ENCODE data around the gene TCERG1L.

DNA sequence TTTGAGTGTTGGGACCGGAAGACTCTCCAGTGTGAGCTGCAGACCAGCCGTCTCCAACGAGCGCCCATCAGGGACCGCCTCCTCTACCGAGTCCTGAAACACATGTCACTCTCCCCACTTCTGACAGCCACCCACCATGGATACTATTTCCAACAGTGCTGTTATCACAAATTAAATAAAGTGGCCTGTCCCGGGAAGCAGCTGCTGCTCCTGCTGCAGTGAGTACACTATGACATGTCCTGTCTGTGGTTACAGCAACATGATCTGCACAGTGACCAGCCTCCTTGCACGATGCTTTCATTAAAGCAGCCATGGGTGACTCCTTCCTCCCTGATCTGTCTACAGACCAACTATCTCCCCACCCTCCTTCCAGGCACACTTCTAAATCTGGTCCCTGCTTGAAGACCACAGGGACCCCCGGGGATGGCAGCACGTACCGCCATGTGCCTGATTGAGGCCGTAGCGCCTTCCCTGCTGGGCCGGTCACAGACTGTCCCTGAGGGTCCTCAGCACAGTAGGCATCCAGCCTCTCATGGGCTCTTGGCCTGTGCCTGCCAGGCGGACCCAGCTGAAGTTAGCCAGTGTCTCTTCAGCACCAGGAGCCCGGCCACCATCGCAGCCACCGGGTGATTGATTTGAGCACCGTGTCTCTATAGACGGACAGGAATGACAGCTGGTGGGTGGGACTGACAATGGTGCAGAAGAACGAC, 58.8 kb downstream of the TCERG1L start:
- TF ChIP-seq, protein P1, sequence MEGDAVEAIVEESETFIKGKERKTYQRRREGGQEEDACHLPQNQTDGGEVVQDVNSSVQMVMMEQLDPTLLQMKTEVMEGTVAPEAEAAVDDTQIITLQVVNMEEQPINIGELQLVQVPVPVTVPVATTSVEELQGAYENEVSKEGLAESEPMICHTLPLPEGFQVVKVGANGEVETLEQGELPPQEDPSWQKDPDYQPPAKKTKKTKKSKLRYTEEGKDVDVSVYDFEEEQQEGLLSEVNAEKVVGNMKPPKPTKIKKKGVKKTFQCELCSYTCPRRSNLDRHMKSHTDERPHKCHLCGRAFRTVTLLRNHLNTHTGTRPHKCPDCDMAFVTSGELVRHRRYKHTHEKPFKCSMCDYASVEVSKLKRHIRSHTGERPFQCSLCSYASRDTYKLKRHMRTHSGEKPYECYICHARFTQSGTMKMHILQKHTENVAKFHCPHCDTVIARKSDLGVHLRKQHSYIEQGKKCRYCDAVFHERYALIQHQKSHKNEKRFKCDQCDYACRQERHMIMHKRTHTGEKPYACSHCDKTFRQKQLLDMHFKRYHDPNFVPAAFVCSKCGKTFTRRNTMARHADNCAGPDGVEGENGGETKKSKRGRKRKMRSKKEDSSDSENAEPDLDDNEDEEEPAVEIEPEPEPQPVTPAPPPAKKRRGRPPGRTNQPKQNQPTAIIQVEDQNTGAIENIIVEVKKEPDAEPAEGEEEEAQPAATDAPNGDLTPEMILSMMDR (IDR thresholded peaks at IDR 0.05; ENCODE audit: insufficient read depth, low read length), result no peak
- no peak for TF ChIP-seq SPI1 (IDR thresholded peaks at IDR 0.05; ENCODE audit: borderline replicate concordance, low read depth)
